Measurements from ENCODE around the gene IKZF1.

The IKZF1 gene

GRCh38 chr7:50382455-50382854 lies 77.9 kb downstream of the IKZF1 start:
- no peak for DNase-seq

- DNase-seq = no peak
These were observed 82.8 kb downstream of the IKZF1 start for GRCh38 chr7:50387351-50387750.

GRCh38 chr7:50389961-50390360 lies 85.4 kb downstream of the IKZF1 start:
- DNase-seq = no peak

GRCh38 chr7:50391386-50391785 lies 86.9 kb downstream of the IKZF1 start:
- DNase-seq = no peak

GRCh38 chr7:50393076-50393475 lies 88.6 kb downstream of the IKZF1 start:
- no peak for DNase-seq

- no peak for DNase-seq
These were observed 89.2 kb downstream of the IKZF1 start for GRCh38 chr7:50393547-50394252.

- DNase-seq = no peak
These were observed 89.8 kb downstream of the IKZF1 start for GRCh38 chr7:50394315-50394714.

GRCh38 chr7:50396856-50397255 lies 92.3 kb downstream of the IKZF1 start:
- no peak for DNase-seq

GRCh38 chr7:50397320-50397970 lies 92.9 kb downstream of the IKZF1 start:
- no peak for DNase-seq

- DNase-seq = no peak
These were observed 93.4 kb downstream of the IKZF1 start for GRCh38 chr7:50397971-50398324.

- DNase-seq = no peak
These were observed 94.7 kb downstream of the IKZF1 start for GRCh38 chr7:50399206-50399605.

- DNase-seq = peak; percentile 34
These were observed 95.1 kb downstream of the IKZF1 start for GRCh38 chr7:50399635-50400034.

- DNase-seq = peak; percentile 38
These were observed 95.6 kb downstream of the IKZF1 start for GRCh38 chr7:50400114-50400513.

- no peak for DNase-seq
These were observed 99.9 kb downstream of the IKZF1 start for GRCh38 chr7:50404392-50404791.

- no peak for DNase-seq
These were observed 100.7 kb downstream of the IKZF1 start for GRCh38 chr7:50405221-50405620.

GRCh38 chr7:50406935-50407334 lies 102.4 kb downstream of the IKZF1 start:
- DNase-seq = no peak

- DNase-seq = no peak
These were observed 105.6 kb downstream of the IKZF1 start for GRCh38 chr7:50409856-50410745.

GRCh38 chr7:50411332-50411731 lies 106.8 kb downstream of the IKZF1 start:
- no peak for DNase-seq

- DNase-seq = no peak
These were observed 108.5 kb downstream of the IKZF1 start for GRCh38 chr7:50412973-50413372.

- no peak for DNase-seq
These were observed 109.0 kb downstream of the IKZF1 start for GRCh38 chr7:50413561-50413960.

- DNase-seq = no peak
These were observed 111.4 kb downstream of the IKZF1 start for GRCh38 chr7:50415844-50416364.

GRCh38 chr7:50416527-50417182 lies 112.1 kb downstream of the IKZF1 start:
- DNase-seq = no peak

GRCh38 chr7:50418086-50418515 lies 113.6 kb downstream of the IKZF1 start:
- peak; percentile 79 for DNase-seq
